DND-41 (cell line): ENCODE data around the gene P2RX5.

Source experiments
- EZH2 ChIP-seq: IDR thresholded peaks from 3 replicates; pipeline ENCODE4 v1.6.1; 2012; ENCODE audit warnings: borderline replicate concordance, low read depth, mild to moderate bottlenecking, moderate library complexity, low read length, inconsistent platforms; ENCODE audit not compliant: severe bottlenecking
- TF ChIP-seq, protein P1 (sequence below): IDR thresholded peaks from 2 replicates; pipeline ENCODE4 v1.5.1; 2012; ENCODE audit warnings: borderline replicate concordance, low read length, moderate library complexity, mild to moderate bottlenecking; ENCODE audit not compliant: poor library complexity, severe bottlenecking; ENCODE audit errors: extremely low read depth

DNA sequence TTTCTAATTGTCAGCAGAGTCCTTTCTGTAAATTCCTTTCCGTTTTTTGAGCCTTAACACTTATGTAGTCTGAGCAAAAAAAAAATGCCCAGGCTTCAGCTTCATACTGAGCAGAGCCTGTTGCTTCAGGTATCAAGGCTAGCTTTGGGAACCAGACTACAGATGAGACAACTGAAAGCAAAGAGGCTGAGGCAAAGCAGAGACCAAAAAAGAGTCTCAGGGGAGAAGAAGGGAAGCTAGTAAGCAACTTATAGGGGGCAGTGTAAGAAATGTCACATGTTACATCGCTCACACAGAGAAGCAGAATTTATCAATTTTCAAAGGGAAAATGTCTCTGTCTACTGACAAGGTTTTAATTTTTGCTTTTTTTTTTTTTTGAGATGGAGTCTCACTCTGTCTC, 31.1 kb upstream of the P2RX5 start:
- TF ChIP-seq, protein P1, sequence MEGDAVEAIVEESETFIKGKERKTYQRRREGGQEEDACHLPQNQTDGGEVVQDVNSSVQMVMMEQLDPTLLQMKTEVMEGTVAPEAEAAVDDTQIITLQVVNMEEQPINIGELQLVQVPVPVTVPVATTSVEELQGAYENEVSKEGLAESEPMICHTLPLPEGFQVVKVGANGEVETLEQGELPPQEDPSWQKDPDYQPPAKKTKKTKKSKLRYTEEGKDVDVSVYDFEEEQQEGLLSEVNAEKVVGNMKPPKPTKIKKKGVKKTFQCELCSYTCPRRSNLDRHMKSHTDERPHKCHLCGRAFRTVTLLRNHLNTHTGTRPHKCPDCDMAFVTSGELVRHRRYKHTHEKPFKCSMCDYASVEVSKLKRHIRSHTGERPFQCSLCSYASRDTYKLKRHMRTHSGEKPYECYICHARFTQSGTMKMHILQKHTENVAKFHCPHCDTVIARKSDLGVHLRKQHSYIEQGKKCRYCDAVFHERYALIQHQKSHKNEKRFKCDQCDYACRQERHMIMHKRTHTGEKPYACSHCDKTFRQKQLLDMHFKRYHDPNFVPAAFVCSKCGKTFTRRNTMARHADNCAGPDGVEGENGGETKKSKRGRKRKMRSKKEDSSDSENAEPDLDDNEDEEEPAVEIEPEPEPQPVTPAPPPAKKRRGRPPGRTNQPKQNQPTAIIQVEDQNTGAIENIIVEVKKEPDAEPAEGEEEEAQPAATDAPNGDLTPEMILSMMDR = no peak
- no peak for TF ChIP-seq EZH2
